Hippocampal formation (tissue), 2 donors: ENCODE measurements around the gene MUC6.
A peak's percentile ranks its signal among the peaks of the same experiment; 100 is the strongest.

Experiments
- DNase-seq, 2 donors: peaks; one replicate each; lab custom pipeline; 2025; lab: John Stamatoyannopoulos, UW

The MUC6 gene

GRCh38 chr11:1036303-1036923 is at the start of gene MUC6:
MUC6 (minus strand) TSS chr11:1036718; CDS start chr11:1036655, 63 bp downstream.
- no peak for DNase-seq

- DNase-seq, result no peak
These were observed 49.1 kb upstream of the MUC6 start for GRCh38 chr11:1085440-1086170.

GRCh38 chr11:1084561-1085439 is 48.3 kb upstream of the MUC6 start:
- no peak for DNase-seq

GRCh38 chr11:1083621-1084551 is 47.4 kb upstream of the MUC6 start:
- DNase-seq, result no peak

GRCh38 chr11:1082728-1083620 is 46.5 kb upstream of the MUC6 start:
- no peak for DNase-seq

GRCh38 chr11:1082346-1082727 is 45.8 kb upstream of the MUC6 start:
- DNase-seq, result no peak

GRCh38 chr11:1081601-1082311 is 45.2 kb upstream of the MUC6 start:
- no peak for DNase-seq

- no peak for DNase-seq
These were observed 41.7 kb upstream of the MUC6 start for GRCh38 chr11:1078191-1078601.

- DNase-seq, result no peak
These were observed 41.0 kb upstream of the MUC6 start for GRCh38 chr11:1077417-1078119.

GRCh38 chr11:1077033-1077416 is 40.5 kb upstream of the MUC6 start:
- DNase-seq, result no peak

- no peak for DNase-seq
These were observed 39.6 kb upstream of the MUC6 start for GRCh38 chr11:1076061-1076665.

- no peak for DNase-seq
These were observed 38.9 kb upstream of the MUC6 start for GRCh38 chr11:1075341-1075911.

- no peak for DNase-seq
These were observed 38.0 kb upstream of the MUC6 start, which contains the start of gene MUC2 for GRCh38 chr11:1074244-1075221. MUC2 (plus strand) TSS chr11:1074874.

GRCh38 chr11:1073851-1074243 is 37.3 kb upstream of the MUC6 start:
- DNase-seq, result no peak

- DNase-seq, result peak in 1 of 2 donors; percentile 11
These were observed 36.8 kb upstream of the MUC6 start for GRCh38 chr11:1073261-1073724.

GRCh38 chr11:1072821-1073231 is 36.3 kb upstream of the MUC6 start:
- no peak for DNase-seq
